HG02678 (cell line): ENCODE results near the gene CXCR6.

ENCODE experiments used
- ATAC-seq: cut with Tn5 transposase; IDR thresholded peaks from one replicate; pipeline ENCODE4 v1.9.1; 2021; ENCODE audit warnings: mild to moderate bottlenecking, moderate library complexity; ENCODE audit not compliant: unreplicated experiment

Gene CXCR6

GRCh38 chr3:45946875-45947274, 3.6 kb downstream of the CXCR6 start:
- ATAC-seq = no peak

GRCh38 chr3:45947361-45947760, 4.1 kb downstream of the CXCR6 start:
- ATAC-seq = no peak

GRCh38 chr3:45948311-45948781, 5.1 kb downstream of the CXCR6 start:
- ATAC-seq = no peak

GRCh38 chr3:45948881-45949280, 5.6 kb downstream of the CXCR6 start:
- no peak for ATAC-seq

- ATAC-seq = no peak
Observed at GRCh38 chr3:45949432-45949831, 6.2 kb downstream of the CXCR6 start.

- no peak for ATAC-seq
Observed at GRCh38 chr3:45950131-45950530, 6.9 kb downstream of the CXCR6 start.

GRCh38 chr3:45950686-45951600, 7.7 kb downstream of the CXCR6 start:
- no peak for ATAC-seq

- no peak for ATAC-seq
Observed at GRCh38 chr3:45951946-45952345, 8.7 kb downstream of the CXCR6 start.

GRCh38 chr3:45952456-45952855, 9.2 kb downstream of the CXCR6 start:
- ATAC-seq = no peak

- ATAC-seq = no peak
Observed at GRCh38 chr3:45953536-45953935, 10.3 kb downstream of the CXCR6 start.

GRCh38 chr3:45954306-45954705, 11.0 kb downstream of the CXCR6 start:
- ATAC-seq = no peak

- no peak for ATAC-seq
Observed at GRCh38 chr3:45955017-45955647, 11.9 kb downstream of the CXCR6 start.

- no peak for ATAC-seq
Observed at GRCh38 chr3:45955706-45956105, 12.4 kb downstream of the CXCR6 start.

GRCh38 chr3:45957586-45957985, 14.3 kb downstream of the CXCR6 start:
- no peak for ATAC-seq

GRCh38 chr3:45958321-45958791, 15.1 kb downstream of the CXCR6 start:
- no peak for ATAC-seq

GRCh38 chr3:45959201-45959600, 15.9 kb downstream of the CXCR6 start:
- ATAC-seq = no peak

- no peak for ATAC-seq
Observed at GRCh38 chr3:45960289-45960688, 17.0 kb downstream of the CXCR6 start.

GRCh38 chr3:45962033-45962432, 18.8 kb downstream of the CXCR6 start:
- peak; percentile 71 for ATAC-seq

- ATAC-seq = peak; percentile 41
Observed at GRCh38 chr3:45964139-45964538, 20.9 kb downstream of the CXCR6 start.

- ATAC-seq = no peak
Observed at GRCh38 chr3:45965253-45965652, 22.0 kb downstream of the CXCR6 start.

- ATAC-seq = no peak
Observed at GRCh38 chr3:45965653-45966052, 22.4 kb downstream of the CXCR6 start.

- no peak for ATAC-seq
Observed at GRCh38 chr3:45966371-45966791, 23.1 kb downstream of the CXCR6 start.
